HG03469 (cell line): ENCODE data around the gene ADAMTS17.

Experiments used
- ATAC-seq: cut with Tn5 transposase; IDR thresholded peaks from one replicate; pipeline ENCODE4 v1.9.1; 2021; ENCODE audit warnings: mild to moderate bottlenecking, moderate library complexity, moderate number of reproducible peaks; ENCODE audit not compliant: unreplicated experiment

Gene ADAMTS17

GRCh38 chr15:100058458-100058857 is 283.3 kb downstream of the ADAMTS17 start:
- no peak for ATAC-seq

GRCh38 chr15:100057281-100057680 is 284.5 kb downstream of the ADAMTS17 start:
- no peak for ATAC-seq

DNA sequence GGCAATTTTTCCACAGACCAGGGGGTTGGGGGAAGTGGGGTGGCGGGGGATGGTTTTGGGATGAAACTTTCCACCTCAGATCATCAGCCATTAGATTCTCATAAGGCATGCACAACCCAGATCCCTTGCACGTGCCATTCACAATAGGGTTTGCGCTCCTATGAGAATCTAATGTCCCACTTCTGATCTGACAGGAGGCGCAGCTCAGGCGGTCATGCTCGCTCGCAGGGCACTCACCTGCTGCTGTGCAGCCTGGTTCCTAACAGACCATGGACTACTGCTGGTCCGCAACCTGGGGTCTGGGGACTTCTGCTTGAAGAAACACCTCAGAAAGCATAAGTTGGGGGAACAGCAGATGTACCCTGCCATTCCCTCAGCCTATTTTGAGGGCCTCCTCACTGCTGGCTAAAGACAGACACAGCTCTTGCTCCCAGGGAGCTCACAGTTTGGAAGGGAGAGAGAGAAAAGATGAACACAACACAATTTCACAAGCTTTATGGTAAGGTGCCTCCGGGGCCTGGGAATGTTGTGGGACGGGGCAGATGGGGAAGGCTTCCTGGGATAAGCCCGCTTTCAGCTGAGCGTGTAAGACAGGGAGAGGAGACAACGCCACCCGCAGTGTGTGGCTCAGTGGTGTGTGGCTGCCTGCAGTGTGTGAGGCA is 285.2 kb downstream of the ADAMTS17 start:
- ATAC-seq = no peak

- ATAC-seq = peak; percentile 61
Observed at GRCh38 chr15:100055821-100056220, 286.0 kb downstream of the ADAMTS17 start.

DNA sequence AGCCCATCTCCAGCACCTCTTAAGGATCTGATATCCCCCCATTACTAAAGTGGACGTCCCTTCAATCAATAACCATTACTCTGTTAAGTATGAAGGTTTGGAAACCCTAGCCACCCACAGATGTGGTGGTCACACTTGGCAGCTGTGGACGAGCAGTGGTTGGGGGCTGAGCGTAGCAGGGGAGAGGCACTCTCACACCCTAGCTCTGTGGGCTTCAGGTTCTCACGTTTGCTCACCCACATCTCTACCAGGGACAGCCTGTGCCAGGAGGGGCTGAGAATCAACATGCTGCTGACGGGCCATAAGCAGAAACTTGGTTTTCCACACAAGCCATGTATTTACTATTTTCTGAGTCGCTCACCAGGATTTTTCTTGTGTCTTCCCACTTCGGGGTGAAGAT is 287.2 kb downstream of the ADAMTS17 start:
- ATAC-seq = no peak

DNA sequence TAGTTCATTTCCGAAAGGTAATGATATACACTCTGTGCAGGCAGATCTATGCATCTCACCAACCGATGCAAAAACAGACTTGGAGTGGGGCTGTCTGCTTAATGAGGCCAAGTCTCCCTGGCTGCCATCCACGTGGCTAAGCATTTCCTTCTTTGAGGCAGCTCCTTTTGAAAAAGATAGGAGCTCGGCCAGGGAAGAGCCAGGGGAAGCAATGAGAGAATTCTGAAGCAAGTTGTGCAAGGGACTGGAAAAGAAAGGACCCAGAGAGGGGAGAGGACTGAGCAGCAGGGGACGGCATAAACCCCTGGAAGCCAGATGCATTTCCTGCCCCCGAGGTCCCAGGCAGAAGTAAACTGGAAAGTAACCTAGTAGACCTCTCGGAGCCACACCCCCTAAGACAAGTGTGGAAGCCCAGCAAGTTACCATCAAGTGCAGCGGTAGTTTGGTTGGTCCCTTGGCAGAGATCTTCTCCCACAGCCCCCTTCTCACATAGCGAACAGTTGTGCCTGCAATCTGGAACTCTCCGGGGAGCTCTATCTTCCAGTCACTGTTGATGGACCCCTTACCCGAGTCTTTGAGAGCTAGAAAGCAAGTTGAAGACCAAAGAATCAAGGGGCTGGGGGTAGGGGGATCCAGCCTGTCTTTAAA is 288.2 kb downstream of the ADAMTS17 start:
- no peak for ATAC-seq

DNA sequence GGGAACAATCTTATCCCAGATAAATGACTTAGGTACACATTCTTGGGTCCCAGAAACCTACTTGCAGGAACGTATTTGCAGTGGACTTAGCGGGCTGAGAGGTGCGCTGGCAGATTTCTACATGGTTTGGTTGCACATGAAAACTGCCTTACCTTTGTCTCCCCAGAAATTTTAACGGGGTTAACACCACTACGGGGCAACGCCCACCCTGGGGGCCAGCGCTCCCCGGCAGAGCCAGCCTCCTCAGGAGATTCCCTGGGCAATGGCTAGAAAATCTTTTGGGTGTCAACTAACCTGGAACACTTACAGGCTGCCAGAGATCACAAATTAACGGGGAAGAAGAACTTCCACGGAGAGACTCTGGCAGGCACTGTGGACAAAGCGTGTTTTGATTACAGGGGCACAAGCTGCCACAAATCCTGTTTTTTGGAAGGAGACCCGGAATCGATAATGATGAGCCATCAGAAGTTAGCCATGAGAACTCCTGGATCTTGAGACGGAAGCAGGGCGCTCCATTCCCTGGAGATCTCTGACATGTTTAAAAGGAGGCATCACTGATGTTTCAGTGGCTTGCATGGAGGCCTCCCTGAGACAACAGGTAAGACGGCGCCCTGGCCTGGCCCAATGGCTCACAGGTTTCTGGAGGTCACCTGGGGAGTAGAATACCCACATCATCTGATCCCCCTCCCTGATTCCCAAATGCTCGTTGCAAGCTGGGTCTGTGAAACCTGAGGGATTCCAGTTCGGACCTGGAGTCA is 288.9 kb downstream of the ADAMTS17 start:
- no peak for ATAC-seq

GRCh38 chr15:100050877-100051786 is 290.6 kb downstream of the ADAMTS17 start:
- no peak for ATAC-seq

- no peak for ATAC-seq
Observed at GRCh38 chr15:100049936-100050876, 291.6 kb downstream of the ADAMTS17 start.

- ATAC-seq = no peak
Observed at GRCh38 chr15:100049483-100049882, 292.3 kb downstream of the ADAMTS17 start.

DNA sequence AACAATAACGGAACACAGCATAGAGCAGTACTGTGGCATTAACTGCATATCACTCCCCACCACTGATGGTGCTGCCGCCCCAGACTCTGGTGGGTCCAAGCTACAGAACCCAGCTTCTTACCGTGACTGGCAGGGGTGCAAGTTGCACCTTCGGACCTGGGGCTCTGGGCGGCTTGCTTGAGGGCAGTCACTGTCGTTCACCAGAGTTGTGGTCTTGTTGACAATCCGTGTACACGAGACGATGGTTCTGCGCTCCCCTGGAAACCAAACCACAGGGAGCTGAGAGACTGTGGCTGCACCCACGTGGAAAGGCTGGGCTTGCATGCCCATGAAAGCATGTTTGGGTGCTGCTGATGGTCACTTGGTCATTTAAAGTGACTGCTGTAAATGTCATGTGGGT is 293.0 kb downstream of the ADAMTS17 start:
- no peak for ATAC-seq

- ATAC-seq = no peak
Observed at GRCh38 chr15:100043692-100044091, 298.1 kb downstream of the ADAMTS17 start.

DNA sequence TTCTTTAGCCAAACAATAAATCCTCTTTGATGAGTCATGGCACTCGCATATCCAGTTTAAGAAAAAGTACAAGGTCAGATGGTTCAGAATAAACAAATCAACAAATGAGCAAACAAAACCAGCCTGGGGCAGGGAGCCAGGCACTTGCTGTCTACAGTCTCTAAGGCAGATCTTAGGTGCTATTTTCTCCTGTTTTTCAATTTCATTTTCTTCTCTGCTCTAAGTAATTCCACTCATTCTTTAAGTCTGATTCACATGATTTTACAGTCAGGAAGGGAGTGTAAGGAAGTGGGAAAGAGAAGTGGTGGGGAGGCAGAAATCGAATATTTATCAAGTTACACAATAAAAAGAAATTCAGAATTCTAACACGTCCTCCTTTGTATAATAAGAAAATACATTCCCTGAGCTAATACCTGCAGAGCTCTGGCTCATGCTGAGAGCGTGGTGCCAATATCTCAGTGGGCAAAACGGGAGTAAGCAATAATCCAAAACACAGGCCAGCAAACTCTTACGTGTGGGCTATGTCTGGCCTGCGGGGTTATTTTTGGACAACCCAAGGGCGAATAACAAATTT is 298.6 kb downstream of the ADAMTS17 start:
- no peak for ATAC-seq

GRCh38 chr15:100042558-100042957 is 299.2 kb downstream of the ADAMTS17 start:
- ATAC-seq = no peak

- no peak for ATAC-seq
Observed at GRCh38 chr15:100041127-100041828, 300.5 kb downstream of the ADAMTS17 start.

DNA sequence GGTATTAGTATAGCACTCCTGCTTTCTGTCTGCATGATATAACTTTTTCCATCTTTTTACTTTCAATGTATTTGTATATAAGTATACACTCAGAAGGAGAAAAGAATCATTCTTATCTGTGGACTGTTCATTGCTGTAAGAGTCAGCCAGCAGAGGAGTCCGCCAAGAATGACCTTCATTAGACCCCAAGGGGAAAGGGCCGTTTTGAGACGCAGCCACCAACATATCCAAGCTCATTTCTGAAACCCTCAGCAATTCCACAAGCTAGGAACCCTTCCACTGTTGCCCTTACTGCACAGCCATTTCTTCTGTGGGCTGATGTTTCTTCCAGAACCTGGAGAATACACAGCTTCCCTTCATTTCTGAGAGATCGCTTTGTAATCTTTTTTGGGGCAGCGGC is 301.8 kb downstream of the ADAMTS17 start:
- no peak for ATAC-seq

- ATAC-seq = no peak
Observed at GRCh38 chr15:100038736-100039135, 303.0 kb downstream of the ADAMTS17 start.

DNA sequence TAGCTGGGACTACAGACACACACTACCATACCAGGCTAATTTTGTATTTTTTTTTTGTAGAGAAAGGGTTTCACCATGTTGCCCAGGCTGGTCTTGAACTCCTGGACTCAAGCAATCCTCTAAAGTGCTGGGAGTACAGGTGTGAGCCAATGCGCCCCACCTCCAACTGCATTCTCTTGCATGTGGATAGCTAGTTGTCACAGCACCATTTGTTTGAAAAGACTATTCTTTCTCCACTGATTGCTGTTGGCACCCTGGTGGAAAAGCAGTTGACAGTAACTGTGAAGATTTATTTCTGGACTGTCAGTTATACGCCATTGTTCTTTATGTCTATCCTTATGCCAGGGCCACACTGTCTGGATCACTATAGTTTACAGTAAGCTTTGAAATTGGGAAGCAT is 303.9 kb downstream of the ADAMTS17 start:
- no peak for ATAC-seq

- ATAC-seq = no peak
Observed at GRCh38 chr15:100036015-100036414, 305.8 kb downstream of the ADAMTS17 start.
